ENCODE measurements around the gene KERA.

Gene KERA

GRCh38 chr12:91061091-91061490 is 3.3 kb upstream of the KERA start (continued):
- TF ChIP-seq ZNF777 (tag by site-specific recombination; IDR thresholded peaks at IDR 0.05; ENCODE audit: borderline replicate concordance) (no peak), ZNF391 (tag by site-specific recombination; IDR thresholded peaks at IDR 0.05; ENCODE audit: borderline replicate concordance, low read depth) (no peak)

- TF ChIP-seq ZBTB21 (tag by site-specific recombination; IDR thresholded peaks at IDR 0.05): no peak
- TF ChIP-seq SP2 (tag by site-specific recombination; IDR thresholded peaks at IDR 0.05): no peak
- ChIA-PET CTCF (interaction anchor here (1.0 kb wide), 1 partner anchor 50 kb away, joined by 3 read pairs; no protein-coding TSS in a partner anchor), POLR2A (no interaction called here)
Observed at GRCh38 chr12:91059211-91059610, 1.4 kb upstream of the KERA start.

GRCh38 chr12:91058786-91059185 is 962 bp upstream of the KERA start:
- H3K27ac ChIP-seq (ENCODE audit: extremely low read depth, low read depth, low read length): no peak overlapping the region
- no peak for TF ChIP-seq MEIS1 (CRISPR knock-in tag; IDR thresholded peaks at IDR 0.05; ENCODE audit: borderline replicate concordance)
- TF ChIP-seq ZBTB11 (tag by site-specific recombination; conservative IDR thresholded peaks at IDR 0.05; ENCODE audit: low read depth): no peak
- no peak for TF ChIP-seq YY1 (tag by site-specific recombination; IDR thresholded peaks at IDR 0.05)
- TF ChIP-seq KLF7 (tag by site-specific recombination; IDR thresholded peaks at IDR 0.05; ENCODE audit: borderline replicate concordance): no peak
- no peak for TF ChIP-seq ZNF645 (tag by site-specific recombination; IDR thresholded peaks at IDR 0.05)
- no peak for TF ChIP-seq ZNF777 (tag by site-specific recombination; IDR thresholded peaks at IDR 0.05; ENCODE audit: borderline replicate concordance)
- TF ChIP-seq GLI2 (tag by site-specific recombination; IDR thresholded peaks at IDR 0.05; ENCODE audit: borderline replicate concordance, low read depth): no peak
- no peak overlapping the region for H3K4me3 ChIP-seq (ENCODE audit: low read depth, low read length)
- POLR2A ChIA-PET: no interaction called here
- no peaks in the 10 kb centered on the region for H3K36me3 ChIP-seq (ENCODE audit: control insufficient read depth in 2 of 2, insufficient read depth in 1 of 2, low read length in 2 of 2)
- no peaks in the 10 kb centered on the region for H3K9me3 ChIP-seq (ENCODE audit: control insufficient read depth, insufficient read depth, low read depth, low read length)
- H3K4me1 ChIP-seq (ENCODE audit: control insufficient read depth, insufficient read depth, low read length): no peaks in the 10 kb centered on the region
- CTCF ChIA-PET: no interaction called here

More at GRCh38 chr12:91059211-91059610, 1.4 kb upstream of the KERA start:
- Histone ChIP-seq H3K4me3 (ENCODE audit: low read depth, low read length) (no peak overlapping the region), H3K36me3 (ENCODE audit: control insufficient read depth in 2 of 2, insufficient read depth in 1 of 2, low read length in 2 of 2) (no peaks in the 10 kb centered on the region), H3K9me3 (ENCODE audit: control insufficient read depth, insufficient read depth, low read depth, low read length) (no peaks in the 10 kb centered on the region), H3K4me1 (ENCODE audit: control insufficient read depth, insufficient read depth, low read length) (no peaks in the 10 kb centered on the region), H3K27ac (ENCODE audit: extremely low read depth, low read depth, low read length) (no peak overlapping the region)

GRCh38 chr12:91056488-91056887 is 1.3 kb downstream of the KERA start:
- H3K4me3 ChIP-seq (ENCODE audit: low read depth, low read length): no peak overlapping the region
- H3K36me3 ChIP-seq (ENCODE audit: control insufficient read depth in 2 of 2, insufficient read depth in 1 of 2, low read length in 2 of 2): no peaks in the 10 kb centered on the region
- no peaks in the 10 kb centered on the region for H3K9me3 ChIP-seq (ENCODE audit: control insufficient read depth, insufficient read depth, low read depth, low read length)
- CTCF ChIA-PET: interaction anchor here (0.6 kb wide), 1 partner anchor 79 kb away, joined by 4 read pairs; no protein-coding TSS in a partner anchor
- POLR2A ChIA-PET: no interaction called here
- H3K4me1 ChIP-seq (ENCODE audit: control insufficient read depth, insufficient read depth, low read length): no peaks in the 10 kb centered on the region
- no peak for TF ChIP-seq HOXA7 (CRISPR knock-in tag; IDR thresholded peaks at IDR 0.05; ENCODE audit: borderline replicate concordance)
- TF ChIP-seq BCL6B (tag by site-specific recombination; IDR thresholded peaks at IDR 0.05): no peak
- TF ChIP-seq ZFP37 (tag by site-specific recombination; IDR thresholded peaks at IDR 0.05): no peak
- no peak overlapping the region for H3K27ac ChIP-seq (ENCODE audit: extremely low read depth, low read depth, low read length)

Measured in HEK293 (cell line).